WERI-Rb-1 (cell line): ENCODE results near the gene CYP27B1.

Experiments
- DNase-seq: peaks from one replicate; pipeline ENCODE4 v3.0.0-alpha.2; 2020
- H3K27ac ChIP-seq: fragments of 250-450 bp; sonication (Bioruptor Pico); 2 replicates; pipeline ENCODE4 v1.5.1; 2020; ENCODE audit warnings: mild to moderate bottlenecking, moderate library complexity
- H3K27me3 ChIP-seq: fragments of 250-450 bp; sonication (Bioruptor Pico); 2 replicates; pipeline ENCODE4 v1.5.1; 2021; ENCODE audit warnings: mild to moderate bottlenecking, low read depth, moderate library complexity; ENCODE audit not compliant: insufficient read depth, severe bottlenecking
- H3K36me3 ChIP-seq: fragments of 250-450 bp; sonication (Bioruptor Pico); 2 replicates; pipeline ENCODE4 v1.5.1; 2020; ENCODE audit warnings: mild to moderate bottlenecking, moderate library complexity
- H3K4me3 ChIP-seq: 2 replicates; pipeline ENCODE4 v1.5.1; 2011; ENCODE audit warnings: low read depth, mild to moderate bottlenecking, control low read depth, low read length
- H3K9me3 ChIP-seq: fragments of 250-450 bp; sonication (Bioruptor Pico); 2 replicates; pipeline ENCODE4 v1.5.1; 2021; ENCODE audit warnings: mild to moderate bottlenecking, moderate library complexity; ENCODE audit not compliant: severe bottlenecking
- CTCF ChIP-seq: IDR thresholded peaks from 2 replicates; pipeline ENCODE4 v1.5.1; 2011; ENCODE audit warnings: low read depth, mild to moderate bottlenecking, control low read depth, inconsistent platforms, low read length

Gene CYP27B1

GRCh38 chr12:57796996-57797395 lies 30.1 kb upstream of the CYP27B1 start:
- Histone ChIP-seq H3K27ac (no peak overlapping the region), H3K36me3 (peaks cover 46% of the 10 kb centered on the region), H3K27me3 (no peaks in the 10 kb centered on the region), H3K4me3 (no peak overlapping the region), H3K9me3 (no peaks in the 10 kb centered on the region)
- no peak for TF ChIP-seq CTCF
- no peak for DNase-seq

GRCh38 chr12:57795354-57795753 lies 28.5 kb upstream of the CYP27B1 start:
- TF ChIP-seq CTCF, result no peak
- H3K27ac ChIP-seq, result no peak overlapping the region

GRCh38 chr12:57793920-57794319 lies 27.0 kb upstream of the CYP27B1 start:
- no peak for DNase-seq
- no peak for TF ChIP-seq CTCF
- H3K27ac ChIP-seq, result no peak overlapping the region
- no peaks in the 10 kb centered on the region for H3K9me3 ChIP-seq
- no peaks in the 10 kb centered on the region for H3K27me3 ChIP-seq
- no peak overlapping the region for H3K4me3 ChIP-seq
- peaks cover 64% of the 10 kb centered on the region for H3K36me3 ChIP-seq

More at GRCh38 chr12:57795354-57795753, 28.5 kb upstream of the CYP27B1 start:
- peaks cover 53% of the 10 kb centered on the region for H3K36me3 ChIP-seq
- no peak overlapping the region for H3K4me3 ChIP-seq
- H3K9me3 ChIP-seq, result no peaks in the 10 kb centered on the region
- DNase-seq, result no peak
- no peaks in the 10 kb centered on the region for H3K27me3 ChIP-seq

GRCh38 chr12:57783861-57784260 lies 17.0 kb upstream of the CYP27B1 start:
- DNase-seq, result no peak
- no peaks in the 10 kb centered on the region for H3K27me3 ChIP-seq
- no peak overlapping the region for H3K27ac ChIP-seq
- no peak for TF ChIP-seq CTCF
- peaks cover 55% of the 10 kb centered on the region for H3K36me3 ChIP-seq
- no peaks in the 10 kb centered on the region for H3K9me3 ChIP-seq
- H3K4me3 ChIP-seq, result no peak overlapping the region

GRCh38 chr12:57783466-57783801 lies 16.6 kb upstream of the CYP27B1 start:
- no peak for TF ChIP-seq CTCF
- no peak for DNase-seq
- Histone ChIP-seq H3K27ac (no peak overlapping the region), H3K9me3 (no peaks in the 10 kb centered on the region), H3K27me3 (no peaks in the 10 kb centered on the region), H3K36me3 (peaks cover 53% of the 10 kb centered on the region), H3K4me3 (peak overlapping the region; percentile 93)
